Ishikawa (cell line): ENCODE measurements around the gene CLK3.

Experiments
- CEBPB ChIP-seq: IDR thresholded peaks from 2 replicates; pipeline ENCODE4 v1.6.1; 2012
- CREB1 ChIP-seq: IDR thresholded peaks from 2 replicates; pipeline ENCODE4 v1.6.1; 2012; ENCODE audit warnings: low read depth
- EGR1 ChIP-seq: IDR thresholded peaks from 2 replicates; pipeline ENCODE4 v1.6.1; 2012
- EP300 ChIP-seq: IDR thresholded peaks from 2 replicates; pipeline ENCODE4 v1.6.1; 2012; ENCODE audit warnings: borderline replicate concordance
- FOXM1 ChIP-seq: IDR thresholded peaks from 2 replicates; pipeline ENCODE4 v1.6.1; 2012; ENCODE audit warnings: low read depth, borderline replicate concordance
- NFIC ChIP-seq: IDR thresholded peaks from 2 replicates; pipeline ENCODE4 v1.6.1; 2012
- RAD21 ChIP-seq: IDR thresholded peaks from 2 replicates; pipeline ENCODE4 v1.6.1; 2012; ENCODE audit warnings: low read depth
- REST ChIP-seq: IDR thresholded peaks from 2 replicates; pipeline ENCODE4 v1.6.1; 2012; ENCODE audit warnings: low read depth, mild to moderate bottlenecking
- TAF1 ChIP-seq: IDR thresholded peaks from 2 replicates; pipeline ENCODE4 v1.6.1; 2012; ENCODE audit warnings: low read depth, mild to moderate bottlenecking
- TCF12 ChIP-seq: IDR thresholded peaks from 2 replicates; pipeline ENCODE4 v1.6.1; 2012; ENCODE audit warnings: low read depth
- TEAD4 ChIP-seq: IDR thresholded peaks from 2 replicates; pipeline ENCODE4 v1.6.1; 2012
- YY1 ChIP-seq: IDR thresholded peaks from 2 replicates; pipeline ENCODE4 v1.6.1; 2012; ENCODE audit warnings: low read depth
- ZBTB7A ChIP-seq: IDR thresholded peaks from 2 replicates; pipeline ENCODE4 v1.6.1; 2012; ENCODE audit warnings: low read depth
- TF ChIP-seq, protein P1 (sequence below): IDR thresholded peaks from 2 replicates; pipeline ENCODE4 v1.6.1; 2012
- TF ChIP-seq, protein P2 (sequence below): IDR thresholded peaks from 2 replicates; pipeline ENCODE4 v1.6.1; 2012

The CLK3 gene

GRCh38 chr15:74603789-74604705, 11.6 kb upstream of the CLK3 start:
- no peak for TF ChIP-seq ZBTB7A
- no peak for TF ChIP-seq NFIC
- no peak for TF ChIP-seq RAD21
- TF ChIP-seq, protein P1, sequence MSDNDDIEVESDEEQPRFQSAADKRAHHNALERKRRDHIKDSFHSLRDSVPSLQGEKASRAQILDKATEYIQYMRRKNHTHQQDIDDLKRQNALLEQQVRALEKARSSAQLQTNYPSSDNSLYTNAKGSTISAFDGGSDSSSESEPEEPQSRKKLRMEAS, result no peak
- TF ChIP-seq YY1, result no peak
- TF ChIP-seq FOXM1, result no peak
- no peak for TF ChIP-seq REST
- TF ChIP-seq EP300, result no peak
- no peak for TF ChIP-seq TAF1
- no peak for TF ChIP-seq CEBPB
- TF ChIP-seq CREB1, result no peak
- no peak for TF ChIP-seq TCF12
- TF ChIP-seq EGR1, result no peak
- TF ChIP-seq, protein P2, sequence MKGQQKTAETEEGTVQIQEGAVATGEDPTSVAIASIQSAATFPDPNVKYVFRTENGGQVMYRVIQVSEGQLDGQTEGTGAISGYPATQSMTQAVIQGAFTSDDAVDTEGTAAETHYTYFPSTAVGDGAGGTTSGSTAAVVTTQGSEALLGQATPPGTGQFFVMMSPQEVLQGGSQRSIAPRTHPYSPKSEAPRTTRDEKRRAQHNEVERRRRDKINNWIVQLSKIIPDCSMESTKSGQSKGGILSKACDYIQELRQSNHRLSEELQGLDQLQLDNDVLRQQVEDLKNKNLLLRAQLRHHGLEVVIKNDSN, result no peak

GRCh38 chr15:74604983-74605794, 10.4 kb upstream of the CLK3 start:
- TF ChIP-seq EGR1 (no peak), EP300 (no peak), RAD21 (no peak), YY1 (no peak)
- TF ChIP-seq, protein P1, result no peak

DNA sequence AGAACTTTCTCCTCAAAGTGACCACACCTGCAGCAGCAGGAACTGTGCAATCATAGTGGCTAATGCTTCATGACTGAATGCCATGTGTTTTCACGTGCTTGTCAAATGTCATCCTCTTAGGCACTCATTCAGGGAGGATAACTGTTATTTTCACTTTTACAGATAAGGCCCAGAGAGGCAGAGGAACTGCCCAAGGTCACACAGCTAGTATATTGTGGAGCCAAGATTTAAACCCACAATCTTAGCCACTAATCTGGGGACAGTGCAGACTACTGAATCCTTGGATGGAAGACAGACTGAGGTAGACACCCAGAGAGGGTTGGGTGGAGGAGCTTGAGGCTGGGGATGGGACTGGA, 9.9 kb upstream of the CLK3 start:
- TF ChIP-seq TAF1, result no peak
- no peak for TF ChIP-seq YY1
- TF ChIP-seq, protein P2, result no peak
- no peak for TF ChIP-seq RAD21
- no peak for TF ChIP-seq CEBPB
- no peak for TF ChIP-seq EP300
- TF ChIP-seq, protein P1, result no peak
- no peak for TF ChIP-seq NFIC
- TF ChIP-seq FOXM1, result no peak

DNA sequence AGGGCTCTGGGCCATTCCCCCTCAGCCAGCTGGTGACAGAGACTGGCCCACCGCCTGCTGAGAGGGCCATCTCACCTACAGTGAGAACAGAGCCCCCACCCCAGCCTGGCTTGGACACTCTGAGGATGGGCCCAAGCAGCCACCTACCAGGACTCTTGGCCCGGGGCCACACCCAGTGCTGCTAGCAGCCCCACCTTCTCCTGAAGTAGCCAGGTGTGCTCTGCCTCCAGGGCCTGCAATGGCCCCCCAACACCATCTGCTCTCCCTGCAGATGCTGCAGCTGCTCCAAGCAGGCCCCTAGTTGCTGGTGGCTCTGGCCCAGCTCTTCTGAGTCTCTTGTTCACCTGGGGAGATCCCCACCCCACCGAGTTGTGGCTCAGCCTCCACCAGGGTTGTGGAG, 6.8 kb upstream of the CLK3 start:
- TF ChIP-seq YY1 (no peak), RAD21 (no peak), TAF1 (no peak), EGR1 (no peak), TEAD4 (no peak), ZBTB7A (no peak), FOXM1 (no peak), CEBPB (no peak), EP300 (no peak), REST (no peak), NFIC (no peak), TCF12 (no peak)
- TF ChIP-seq, protein P2, result no peak

GRCh38 chr15:74609938-74610301, 5.7 kb upstream of the CLK3 start:
- no peak for TF ChIP-seq REST
- no peak for TF ChIP-seq YY1
- TF ChIP-seq, protein P2, result no peak
- TF ChIP-seq CEBPB, result no peak
- TF ChIP-seq, protein P1, result no peak
- TF ChIP-seq TAF1, result no peak
- TF ChIP-seq NFIC, result no peak
- TF ChIP-seq ZBTB7A, result no peak
- no peak for TF ChIP-seq RAD21
- TF ChIP-seq TEAD4, result no peak
- no peak for TF ChIP-seq CREB1
- TF ChIP-seq EGR1, result no peak
